A673 (cell line): Measurements from ENCODE around the gene PAX5.

Experiments used
- EZH2 ChIP-seq: fragments of 200-600 bp; sonication (generic); IDR thresholded peaks from 2 replicates; pipeline ENCODE4 v1.6.1; 2017; ENCODE audit warnings: borderline replicate concordance, low read depth, mild to moderate bottlenecking, mixed read lengths, antibody characterized with exemption, low read length; ENCODE audit not compliant: poor library complexity, severe bottlenecking
- TF ChIP-seq, protein P1 (sequence below): fragments of 300-800, 200-600 bp; sonication (generic); conservative IDR thresholded peaks from 2 replicates; pipeline ENCODE4 v1.5.1; 2017; ENCODE audit warnings: low read depth, mild to moderate bottlenecking, antibody characterized with exemption, low read length, moderate library complexity, mixed read lengths

DNA sequence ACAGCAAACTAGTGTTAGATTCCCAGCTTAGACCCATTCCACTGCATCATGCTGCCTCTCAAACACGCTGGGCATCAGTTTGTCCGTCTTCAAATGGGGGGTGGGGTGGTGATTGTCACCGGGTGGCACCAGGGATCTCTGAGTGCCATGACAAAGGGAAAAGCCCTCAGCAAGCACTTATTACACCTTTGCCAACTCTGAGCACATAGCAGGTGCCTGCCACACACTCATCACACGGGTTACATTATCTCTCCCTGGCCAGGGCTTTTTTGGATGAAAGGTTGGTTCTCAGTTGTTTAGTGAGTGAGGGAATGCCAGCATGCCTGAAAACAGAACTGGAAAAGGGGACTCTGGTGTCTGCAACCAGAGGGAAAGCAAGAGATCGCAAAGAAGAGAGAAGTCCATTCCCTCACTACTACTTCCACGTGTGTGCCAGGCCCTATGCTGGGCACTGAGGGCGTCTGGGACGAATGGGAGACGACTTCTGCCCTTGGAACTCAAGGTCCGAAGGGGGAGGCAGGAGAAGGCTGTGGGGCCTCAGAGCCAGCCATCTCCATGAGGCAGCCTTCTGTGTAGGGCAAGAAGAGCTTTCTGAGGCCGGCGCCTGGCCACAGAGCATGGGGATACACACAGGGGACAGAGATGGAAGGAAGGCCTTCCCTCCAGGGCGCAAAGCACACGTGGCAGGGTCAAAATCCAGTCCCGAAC lies 48.9 kb downstream of the PAX5 start:
- TF ChIP-seq, protein P1, sequence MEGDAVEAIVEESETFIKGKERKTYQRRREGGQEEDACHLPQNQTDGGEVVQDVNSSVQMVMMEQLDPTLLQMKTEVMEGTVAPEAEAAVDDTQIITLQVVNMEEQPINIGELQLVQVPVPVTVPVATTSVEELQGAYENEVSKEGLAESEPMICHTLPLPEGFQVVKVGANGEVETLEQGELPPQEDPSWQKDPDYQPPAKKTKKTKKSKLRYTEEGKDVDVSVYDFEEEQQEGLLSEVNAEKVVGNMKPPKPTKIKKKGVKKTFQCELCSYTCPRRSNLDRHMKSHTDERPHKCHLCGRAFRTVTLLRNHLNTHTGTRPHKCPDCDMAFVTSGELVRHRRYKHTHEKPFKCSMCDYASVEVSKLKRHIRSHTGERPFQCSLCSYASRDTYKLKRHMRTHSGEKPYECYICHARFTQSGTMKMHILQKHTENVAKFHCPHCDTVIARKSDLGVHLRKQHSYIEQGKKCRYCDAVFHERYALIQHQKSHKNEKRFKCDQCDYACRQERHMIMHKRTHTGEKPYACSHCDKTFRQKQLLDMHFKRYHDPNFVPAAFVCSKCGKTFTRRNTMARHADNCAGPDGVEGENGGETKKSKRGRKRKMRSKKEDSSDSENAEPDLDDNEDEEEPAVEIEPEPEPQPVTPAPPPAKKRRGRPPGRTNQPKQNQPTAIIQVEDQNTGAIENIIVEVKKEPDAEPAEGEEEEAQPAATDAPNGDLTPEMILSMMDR = no peak
- no peak for TF ChIP-seq EZH2
